DMS 273 (cell line): ENCODE data around the gene RCSD1.

Experiments
- DNase-seq: peaks from one replicate; lab custom pipeline; 2025; ENCODE audit not compliant: unreplicated experiment; lab: John Stamatoyannopoulos, UW

The RCSD1 gene

DNA sequence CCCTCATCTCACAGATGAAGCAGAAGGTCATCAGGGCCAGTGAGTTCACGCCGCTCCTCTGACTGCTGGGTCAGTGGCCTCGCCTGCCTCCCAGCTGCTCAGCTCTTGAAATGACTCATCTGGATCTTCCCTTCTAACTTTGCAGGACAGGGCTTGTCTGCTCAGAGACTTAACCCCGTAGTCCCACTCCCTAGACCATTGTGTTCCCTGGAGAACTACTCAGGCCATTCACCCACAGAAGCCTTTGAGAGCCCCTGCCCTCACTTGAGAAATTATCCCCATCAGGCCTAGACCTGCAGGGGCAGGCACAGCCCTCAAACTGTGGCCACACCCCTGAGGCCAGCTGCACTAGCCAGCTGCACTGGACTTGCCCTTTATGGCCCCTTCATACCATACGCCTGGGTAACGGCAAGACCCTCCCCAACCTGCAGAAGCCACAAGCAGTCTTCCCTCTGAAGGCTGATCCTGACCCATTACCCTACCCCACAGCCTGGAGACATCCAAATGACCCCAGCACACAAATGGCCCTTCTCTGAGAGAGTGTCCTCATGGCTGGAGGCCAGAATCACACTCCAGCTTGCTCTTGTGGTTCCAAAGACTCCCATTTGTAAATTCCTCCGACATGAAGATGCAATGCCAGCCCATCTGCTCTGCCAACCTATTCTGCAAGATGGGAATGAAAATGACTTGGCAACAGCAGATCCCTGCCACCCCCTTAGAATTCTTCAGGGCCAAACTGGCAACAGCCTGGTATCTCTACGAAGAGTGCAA, 33.2 kb downstream of the RCSD1 start:
- peak; percentile 60 for DNase-seq

DNA sequence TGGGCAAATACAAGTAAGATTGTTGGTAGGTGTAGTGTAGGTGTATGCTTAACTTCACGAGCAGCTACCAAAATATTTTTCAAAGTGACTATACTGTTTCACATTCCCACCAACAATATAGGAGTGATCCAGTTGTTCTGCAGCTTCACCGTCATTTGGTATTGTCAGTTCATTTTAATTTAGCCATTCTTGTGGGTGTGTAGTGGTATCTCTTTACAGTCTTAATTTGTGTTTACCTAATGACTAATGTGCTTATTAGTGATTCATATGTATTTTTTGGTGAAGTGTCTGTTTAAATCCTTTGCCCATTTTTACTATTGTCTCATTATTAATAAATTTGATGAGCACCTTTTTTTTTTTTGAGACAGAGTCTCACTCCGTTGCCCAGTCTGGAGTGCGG, 35.4 kb downstream of the RCSD1 start:
- no peak for DNase-seq

DNA sequence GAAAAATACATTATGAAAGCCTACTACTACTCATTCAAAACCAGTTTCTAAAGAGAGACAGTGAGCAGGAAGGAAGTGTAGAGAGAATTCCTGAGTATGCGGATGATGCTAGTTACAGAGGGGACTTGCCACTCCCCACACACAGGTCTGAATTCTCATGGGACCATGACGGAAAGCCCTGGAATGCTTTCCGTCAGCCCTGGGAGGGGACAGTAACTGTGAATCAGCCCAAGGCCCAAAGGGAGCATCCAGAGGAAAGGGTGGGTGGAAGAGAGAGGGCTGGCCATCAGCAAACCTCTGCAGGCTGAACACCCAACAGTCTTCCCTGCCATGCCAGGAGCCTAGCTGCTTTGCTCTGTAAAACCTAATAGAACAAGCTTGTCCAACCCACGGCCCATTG, 36.4 kb downstream of the RCSD1 start:
- no peak for DNase-seq

- DNase-seq, result no peak
These were observed 37.5 kb downstream of the RCSD1 start for GRCh38 chr1:167667536-167667935.

- no peak for DNase-seq
These were observed 38.1 kb downstream of the RCSD1 start for GRCh38 chr1:167668108-167668507.

DNA sequence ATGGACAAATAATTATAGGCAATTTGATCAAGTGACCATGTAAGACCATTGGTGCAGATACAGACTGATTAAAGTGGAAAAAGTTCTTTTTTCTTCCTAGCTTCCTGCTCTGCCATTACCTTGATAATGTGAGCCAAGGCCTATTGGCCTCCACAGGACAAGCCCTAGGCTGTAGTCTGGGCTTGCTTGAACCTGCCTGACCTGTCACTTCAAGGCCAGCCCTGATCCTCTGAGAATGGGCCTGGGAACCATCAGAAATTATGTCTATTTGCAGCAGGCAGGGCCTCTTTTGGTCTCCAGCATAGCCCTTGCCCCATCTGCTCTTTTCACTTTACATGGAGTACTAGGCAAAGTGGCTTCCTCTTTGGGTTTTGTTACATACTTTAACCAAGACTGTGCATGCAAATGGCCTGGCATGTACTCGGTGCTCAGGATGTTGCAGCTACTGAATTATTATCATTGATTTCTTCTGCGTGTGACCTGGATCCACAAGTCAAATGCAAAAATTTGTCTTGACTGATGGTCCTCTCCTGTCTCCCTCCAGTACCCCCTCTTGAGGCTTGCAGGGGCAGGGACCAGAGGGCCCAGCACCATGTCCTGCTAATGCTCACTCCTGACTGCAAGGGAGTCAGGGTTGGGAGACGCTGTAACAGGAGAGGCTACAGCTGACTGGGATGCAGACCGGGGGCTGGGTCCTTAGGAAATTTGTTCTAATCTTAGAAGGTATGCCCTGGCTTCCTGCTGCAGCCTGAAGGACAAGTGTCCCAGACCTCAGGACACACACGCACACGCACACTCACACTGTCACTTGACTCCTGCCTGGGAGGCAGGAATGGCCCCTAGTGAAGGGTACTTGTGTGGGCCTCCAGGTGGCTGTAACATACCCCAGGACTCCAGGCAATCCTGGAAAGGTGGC, 39.4 kb downstream of the RCSD1 start:
- DNase-seq, result peak; percentile 30

DNA sequence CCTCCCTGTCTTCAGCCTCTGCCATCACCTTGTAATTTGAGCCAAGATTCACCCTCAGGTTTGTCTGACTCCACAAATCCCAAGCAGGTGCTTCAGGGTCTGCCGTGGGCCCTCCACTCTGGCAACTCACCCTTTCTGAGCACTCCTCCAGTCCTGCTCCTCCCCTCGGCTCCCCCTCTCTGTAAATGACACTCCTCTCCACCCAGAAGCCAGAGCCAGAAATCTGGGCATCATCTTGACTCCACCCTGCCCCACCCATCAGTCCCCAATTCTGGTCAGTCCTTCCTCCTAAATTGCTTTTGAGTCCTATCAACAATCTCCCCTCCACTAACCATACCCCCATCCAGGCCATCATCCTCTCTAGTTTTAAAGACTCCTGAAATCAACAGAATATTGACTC, 40.5 kb downstream of the RCSD1 start:
- DNase-seq, result no peak

- no peak for DNase-seq
These were observed 41.9 kb downstream of the RCSD1 start for GRCh38 chr1:167671727-167672511.

DNA sequence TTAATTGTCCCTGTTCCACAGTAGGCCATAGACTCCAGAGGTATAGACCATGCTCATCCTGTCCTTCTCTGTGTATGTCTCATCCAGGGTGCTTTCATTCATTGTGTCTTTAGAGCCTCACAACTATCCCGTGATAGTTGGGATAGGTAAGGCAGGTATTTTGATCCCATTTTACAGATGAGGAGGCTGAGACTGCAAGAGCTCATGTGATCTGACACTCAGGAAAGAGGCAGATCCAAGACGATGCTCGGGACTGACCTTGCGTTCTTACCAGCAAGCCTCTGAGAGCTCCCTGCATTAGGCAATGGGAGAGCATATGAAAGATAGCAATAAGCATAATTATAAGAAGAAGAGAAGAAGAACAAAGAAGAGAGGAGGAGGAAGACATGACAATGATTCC, 42.8 kb downstream of the RCSD1 start:
- DNase-seq, result no peak

DNA sequence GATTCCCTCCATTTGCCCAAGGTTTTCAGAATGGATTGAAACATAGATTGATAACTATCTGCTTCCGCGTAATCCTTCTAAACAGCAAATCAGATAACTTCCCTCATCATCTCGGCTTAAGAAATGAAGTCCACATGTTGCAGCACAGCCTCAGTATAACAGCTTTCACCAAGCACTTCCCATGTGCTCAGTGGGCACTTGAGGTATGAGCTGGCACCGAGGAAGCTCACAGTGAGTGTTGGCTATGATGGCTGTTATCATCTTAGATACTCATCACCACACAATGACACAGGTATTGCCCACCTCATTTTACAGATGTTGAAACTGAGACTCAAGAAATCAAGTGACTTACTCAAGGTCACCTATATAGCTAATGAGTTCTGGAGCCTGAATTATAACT, 43.2 kb downstream of the RCSD1 start:
- no peak for DNase-seq

GRCh38 chr1:167674156-167674555, 44.1 kb downstream of the RCSD1 start:
- no peak for DNase-seq

DNA sequence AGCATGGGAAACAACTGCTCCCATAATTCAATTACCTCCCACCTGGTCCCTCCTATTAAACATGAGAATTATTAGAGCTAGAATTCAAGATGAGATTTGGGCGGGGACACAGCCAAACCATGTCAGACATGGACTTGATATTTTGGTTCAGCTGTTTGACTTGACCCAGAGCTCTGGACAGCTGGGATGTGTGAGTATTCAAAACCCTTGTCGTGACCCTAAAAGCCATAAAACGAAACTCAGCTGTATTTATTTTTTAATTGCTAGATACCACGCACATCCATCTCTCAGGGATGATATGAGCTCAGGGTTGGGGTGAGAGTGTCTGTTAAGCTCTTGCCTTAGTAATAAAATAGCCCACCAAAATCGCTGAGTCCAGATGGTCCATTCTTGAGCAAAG, 45.4 kb downstream of the RCSD1 start:
- no peak for DNase-seq

- no peak for DNase-seq
These were observed 46.3 kb downstream of the RCSD1 start for GRCh38 chr1:167676205-167676915.

- no peak for DNase-seq
These were observed 47.1 kb downstream of the RCSD1 start for GRCh38 chr1:167676916-167677848.

GRCh38 chr1:167678422-167678821, 48.4 kb downstream of the RCSD1 start:
- DNase-seq, result no peak

GRCh38 chr1:167678838-167679237, 48.8 kb downstream of the RCSD1 start:
- DNase-seq, result no peak

- DNase-seq, result no peak
These were observed 49.7 kb downstream of the RCSD1 start for GRCh38 chr1:167679714-167680113.

DNA sequence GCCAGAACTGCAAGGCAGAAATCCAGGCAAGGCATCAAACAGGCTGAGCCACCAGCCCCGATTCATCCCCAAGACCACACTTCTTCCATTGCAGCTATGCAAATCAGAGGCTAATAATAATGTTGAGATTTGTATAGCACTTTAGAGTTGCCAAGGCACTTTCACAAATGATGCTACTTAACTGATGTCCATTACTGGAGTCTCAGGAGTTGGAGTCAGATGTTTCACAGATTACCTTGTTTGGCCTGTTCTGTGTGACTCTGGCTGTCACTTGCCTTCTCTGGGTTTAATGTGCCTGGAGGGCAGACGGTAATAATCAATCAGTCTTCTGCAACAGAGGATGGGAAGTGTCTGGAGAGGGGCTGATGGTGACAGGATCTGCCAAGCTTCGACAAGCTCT, 51.0 kb downstream of the RCSD1 start:
- DNase-seq, result no peak

- DNase-seq, result peak; percentile 20
These were observed 51.5 kb downstream of the RCSD1 start for GRCh38 chr1:167681451-167682098.
